Mammary epithelial cell (primary cell): ENCODE data around the gene FARP1.

Source experiments
- CTCF ChIP-seq, 2 donors: IDR thresholded peaks in 1 of 2; conservative IDR thresholded peaks in 1 of 2; 2 replicates each; pipeline ENCODE4 v1.5.1; 2011 to 2012; ENCODE audit warnings: inconsistent platforms in 2 of 2, low read length in 2 of 2, mild to moderate bottlenecking in 2 of 2, control low read depth in 1 of 2, low read depth in 1 of 2; ENCODE audit not compliant: insufficient read depth in 1 of 2; ENCODE audit errors: extremely low read depth in 1 of 2
- EZH2 ChIP-seq: IDR thresholded peaks from 2 replicates; pipeline ENCODE4 v1.6.1; 2012; ENCODE audit warnings: low read length, inconsistent platforms, borderline replicate concordance

GRCh38 chr13:98443800-98444325, 301.0 kb downstream of the FARP1 start:
- TF ChIP-seq CTCF (conservative IDR thresholded peaks at IDR 0.05 in 1 of 2, IDR thresholded peaks at IDR 0.05 in 1 of 2; ENCODE audit: extremely low read depth in 1 of 2, insufficient read depth in 1 of 2, low read depth in 1 of 2, low read length in 2 of 2) = no peak
- TF ChIP-seq EZH2 = no peak
